GM19238 (cell line): ENCODE measurements around the gene HSP90B1.

ENCODE experiments used
- DNase-seq: peaks from one replicate; pipeline ENCODE4 v3.0.0; 2011; ENCODE audit warnings: low spot score; ENCODE audit not compliant: insufficient read length

The HSP90B1 gene

GRCh38 chr12:103969391-103969790 lies 39.2 kb downstream of the HSP90B1 start:
- no peak for DNase-seq

- no peak for DNase-seq
These were observed 43.7 kb downstream of the HSP90B1 start for GRCh38 chr12:103973909-103974308.

GRCh38 chr12:103975368-103975767 lies 45.2 kb downstream of the HSP90B1 start:
- no peak for DNase-seq

GRCh38 chr12:103978384-103978982 lies 48.3 kb downstream of the HSP90B1 start:
- DNase-seq, result no peak

GRCh38 chr12:103986829-103987228 lies 56.6 kb downstream of the HSP90B1 start:
- no peak for DNase-seq

- DNase-seq, result no peak
These were observed 64.0 kb downstream of the HSP90B1 start for GRCh38 chr12:103994235-103994634.

GRCh38 chr12:103996595-103996994 lies 66.4 kb downstream of the HSP90B1 start:
- DNase-seq, result no peak

- no peak for DNase-seq
These were observed 67.2 kb downstream of the HSP90B1 start for GRCh38 chr12:103997286-103997900.
